HG03520 (cell line): Measurements from ENCODE around the gene DPY19L1.
"Not testable (repeated sequence)": the region's sequence is repeated elsewhere in the genome, so short reads cannot be mapped to it uniquely, and the experiment has no call there.

ENCODE experiments used
- ATAC-seq: cut with Tn5 transposase; IDR thresholded peaks from one replicate; pipeline ENCODE4 v1.9.1; 2021; ENCODE audit warnings: mild to moderate bottlenecking, moderate library complexity; ENCODE audit not compliant: unreplicated experiment

DPY19L1 gene

DNA sequence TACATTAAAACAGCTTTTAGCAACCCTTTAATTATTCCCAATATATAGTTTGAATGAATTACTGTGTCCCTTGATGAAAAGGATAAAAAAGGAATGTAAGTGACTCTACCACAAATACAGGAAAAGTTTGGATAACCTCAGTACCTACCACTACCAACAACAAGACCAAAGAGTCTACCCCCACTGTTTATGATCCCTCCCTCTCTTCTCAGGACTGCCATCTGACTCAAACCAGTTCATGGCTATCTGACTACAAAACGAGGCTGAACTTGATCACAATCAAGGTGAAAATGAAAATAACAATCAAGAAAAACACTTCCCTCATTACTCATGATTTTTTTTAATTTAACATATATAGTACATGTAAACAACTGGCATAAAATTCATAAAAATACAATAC lies 108.7 kb downstream of the DPY19L1 start:
- no peak for ATAC-seq

DNA sequence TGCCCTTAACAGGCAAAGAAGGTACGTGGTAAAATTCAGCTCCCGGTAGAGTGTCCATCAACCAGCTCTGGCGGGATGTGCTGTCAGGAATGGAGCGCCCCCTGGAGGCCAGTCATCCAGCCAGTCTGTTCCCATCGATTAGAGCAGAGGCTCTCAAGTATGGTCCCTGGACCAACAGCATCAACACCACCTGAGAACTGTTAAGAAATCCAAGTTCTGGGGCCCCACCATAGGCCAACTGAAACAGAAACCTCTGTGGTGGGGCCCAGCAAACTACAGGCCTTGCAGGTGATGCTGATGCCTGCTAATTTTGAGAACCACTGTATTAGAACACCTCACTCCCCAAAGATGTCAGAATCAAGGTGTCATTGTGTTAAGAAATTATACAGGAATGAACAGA lies 109.2 kb downstream of the DPY19L1 start:
- peak; percentile 79 for ATAC-seq

DNA sequence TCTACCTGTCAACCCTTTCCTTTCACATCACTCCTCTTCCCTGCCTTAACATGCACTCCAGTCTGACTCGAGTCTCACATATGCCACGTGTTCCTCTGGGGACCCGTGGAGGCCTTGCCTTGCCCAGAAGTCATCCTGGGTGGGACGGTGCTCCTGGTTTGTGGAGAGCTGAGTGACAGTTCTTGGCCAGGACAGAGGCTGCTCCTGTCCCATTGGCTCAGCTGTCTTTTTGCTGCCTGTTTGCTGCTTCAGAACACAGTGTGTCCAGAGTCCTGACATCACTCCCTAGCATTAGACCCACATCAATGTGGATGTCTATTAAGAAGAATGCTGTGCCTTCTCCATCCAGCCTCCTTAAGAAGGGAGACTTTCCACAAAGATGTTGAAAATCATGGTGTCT lies 116.8 kb downstream of the DPY19L1 start:
- ATAC-seq = not testable (repeated sequence)

DNA sequence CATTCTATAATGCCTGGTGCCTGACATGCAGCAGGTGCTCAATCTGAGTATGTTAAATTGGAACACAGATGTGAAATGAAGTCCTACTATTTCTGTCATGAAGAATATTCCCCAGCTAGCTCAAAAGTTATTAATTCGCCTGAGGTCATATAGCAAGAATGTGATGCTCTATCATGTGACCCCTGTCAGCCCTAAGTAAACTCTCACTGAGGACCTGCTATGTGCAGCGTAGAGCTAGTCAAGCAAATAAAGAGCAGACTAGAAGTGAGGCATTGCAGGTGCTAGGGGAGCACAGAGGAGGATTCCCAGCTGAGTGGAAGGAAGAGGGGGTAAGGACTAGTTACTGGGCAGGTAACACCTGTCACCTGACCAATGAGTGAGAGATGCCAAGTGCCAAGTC lies 118.2 kb downstream of the DPY19L1 start:
- ATAC-seq = not testable (repeated sequence)

DNA sequence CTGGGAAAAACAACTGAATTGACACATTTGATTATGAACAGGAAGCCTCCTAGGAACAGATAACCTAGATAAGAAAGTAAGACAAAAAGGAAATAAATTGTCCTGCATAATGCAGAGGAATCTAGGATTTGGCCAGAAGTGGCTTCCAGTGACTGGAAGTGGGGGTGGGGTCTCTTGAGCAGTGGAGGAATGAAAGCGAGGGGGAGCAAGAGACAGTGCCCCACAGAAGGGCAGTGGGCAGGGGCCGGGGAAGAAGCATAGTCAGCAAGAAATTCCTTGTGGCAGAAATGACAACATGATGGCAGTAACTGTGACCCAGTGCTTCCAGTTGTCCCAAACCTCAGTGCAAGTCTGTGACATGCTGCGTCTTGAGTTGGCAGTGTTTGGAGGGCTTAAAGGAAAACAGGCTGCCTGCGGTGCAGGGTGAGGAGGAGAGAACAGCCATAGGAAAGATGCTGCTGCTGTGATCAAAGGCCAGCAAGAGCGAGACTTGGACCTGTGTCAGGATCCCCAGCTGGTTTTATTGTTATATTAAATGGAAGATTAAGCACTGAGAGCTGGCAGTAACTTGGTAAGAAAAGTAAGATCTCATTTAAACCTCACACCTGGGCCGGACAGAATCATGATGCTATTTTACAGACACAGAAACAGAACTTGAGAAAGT lies 119.0 kb downstream of the DPY19L1 start:
- ATAC-seq = not testable (repeated sequence)

DNA sequence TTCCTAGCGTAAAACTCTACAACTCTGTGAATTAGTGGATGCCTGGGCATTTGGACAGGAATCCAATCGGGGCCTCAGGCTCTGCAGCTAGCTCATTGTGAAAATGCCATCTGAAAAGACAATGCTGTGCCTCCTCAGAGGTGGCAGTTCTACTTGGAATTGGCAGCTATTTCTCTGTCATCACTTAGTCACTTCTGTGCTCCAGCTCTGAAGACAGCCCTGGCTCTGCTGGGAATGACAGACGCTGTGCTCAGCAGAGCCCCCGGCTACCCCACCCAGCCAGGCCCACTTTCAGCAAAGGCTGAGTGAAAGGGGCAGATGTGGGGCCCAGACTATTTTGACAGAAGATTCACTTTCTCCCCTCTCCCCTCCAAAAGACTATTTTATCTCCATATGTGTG lies 119.8 kb downstream of the DPY19L1 start:
- not testable (repeated sequence) for ATAC-seq

DNA sequence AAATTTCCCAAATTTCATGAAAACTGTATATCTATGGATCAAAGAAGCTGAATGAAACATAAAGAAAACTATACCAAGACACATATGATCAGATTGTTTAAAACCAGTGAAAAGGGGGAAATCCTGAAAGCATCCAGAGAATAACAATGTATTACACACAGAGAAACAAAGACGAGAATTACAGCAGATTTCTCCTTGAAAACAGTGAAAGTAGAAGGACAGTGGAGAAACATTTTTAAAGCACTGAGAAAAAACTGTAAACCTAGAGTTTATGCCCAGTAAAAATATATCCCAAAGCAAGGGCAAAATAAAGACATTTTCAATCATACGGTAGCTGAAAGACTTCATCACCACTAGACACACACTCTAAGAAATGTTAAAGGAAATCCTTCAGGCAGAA lies 121.0 kb downstream of the DPY19L1 start:
- no peak for ATAC-seq

DNA sequence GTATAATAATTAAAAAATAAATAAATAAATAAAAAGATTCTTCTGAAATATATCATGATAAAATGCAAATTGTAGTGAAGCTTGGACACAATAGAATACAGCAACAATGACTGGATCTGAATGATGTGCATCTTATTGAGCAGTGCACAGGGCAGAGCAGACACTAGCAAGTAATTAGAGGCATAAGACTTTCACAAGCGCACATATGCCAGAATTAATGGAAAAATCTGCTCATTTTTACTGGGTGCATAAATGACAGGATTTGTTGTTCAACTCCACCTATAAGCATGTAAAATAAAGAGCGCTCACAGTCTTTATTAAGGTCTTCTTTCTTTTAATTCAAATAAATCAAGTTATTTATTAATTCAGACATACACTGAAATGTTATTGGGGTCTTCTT lies 125.0 kb downstream of the DPY19L1 start:
- ATAC-seq = no peak

DNA sequence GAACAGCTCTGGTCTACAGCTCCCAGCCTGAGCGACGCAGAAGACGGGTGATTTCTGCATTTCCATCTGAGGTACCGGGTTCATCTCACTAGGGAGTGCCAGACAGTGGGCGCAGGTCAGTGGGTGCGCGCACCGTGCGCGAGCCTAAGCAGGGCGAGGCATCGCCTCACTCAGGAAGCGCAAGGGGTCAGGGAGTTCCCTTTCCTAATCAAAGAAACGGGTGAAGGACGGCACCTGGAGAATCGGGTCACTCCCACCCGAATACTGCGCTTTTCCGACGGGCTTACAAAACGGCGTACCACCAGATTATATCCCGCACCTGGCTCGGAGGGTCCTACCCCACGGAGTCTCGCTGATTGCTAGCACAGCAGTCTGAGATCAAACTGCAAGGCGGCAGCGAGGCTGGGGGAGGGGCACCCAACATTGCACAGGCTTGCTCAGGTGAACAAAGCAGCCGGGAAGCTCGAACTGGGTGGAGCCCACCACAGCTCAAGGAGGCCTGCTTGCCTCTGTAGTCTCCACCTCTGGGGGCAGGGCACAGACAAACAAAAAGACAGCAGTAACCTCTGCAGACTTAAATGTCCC lies 130.9 kb downstream of the DPY19L1 start:
- not testable (repeated sequence) for ATAC-seq

DNA sequence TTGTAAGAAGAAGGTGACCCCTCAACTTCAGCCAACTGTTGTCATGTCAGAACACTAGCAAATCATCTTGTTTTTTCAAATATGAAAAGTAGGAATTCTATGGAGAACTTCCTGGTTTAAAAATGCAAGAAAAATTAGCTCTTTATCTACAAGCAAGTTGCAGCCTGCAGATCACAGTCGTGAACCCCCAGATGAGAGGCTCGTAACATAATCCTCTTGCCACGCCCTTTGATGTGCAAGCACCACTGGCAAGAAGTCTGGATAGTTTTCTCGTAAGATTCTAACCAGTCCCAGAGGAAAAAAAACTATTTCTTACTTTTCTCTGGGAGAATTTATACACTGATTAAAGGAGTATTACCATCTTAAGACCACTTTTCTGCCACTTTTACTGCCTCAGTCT lies 132.3 kb downstream of the DPY19L1 start:
- ATAC-seq = no peak

DNA sequence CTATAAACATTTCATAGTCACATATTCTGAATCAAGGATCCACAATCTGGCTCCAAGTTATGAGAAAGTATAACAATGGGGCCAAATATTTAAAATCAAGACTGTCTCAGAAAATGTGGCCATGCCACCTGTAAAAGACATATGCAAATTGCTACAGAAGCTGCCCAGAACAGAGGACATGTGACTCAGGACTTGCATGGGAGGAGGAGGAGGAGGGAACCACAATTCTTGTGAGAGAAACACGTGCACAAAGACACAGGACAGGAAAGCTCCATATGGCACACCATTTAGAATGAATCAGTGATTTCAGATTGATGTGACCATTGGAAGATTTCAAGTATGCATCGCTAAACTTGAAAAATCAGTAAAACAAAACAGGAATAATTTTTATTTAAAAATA lies 133.4 kb downstream of the DPY19L1 start:
- ATAC-seq = not testable (repeated sequence)

DNA sequence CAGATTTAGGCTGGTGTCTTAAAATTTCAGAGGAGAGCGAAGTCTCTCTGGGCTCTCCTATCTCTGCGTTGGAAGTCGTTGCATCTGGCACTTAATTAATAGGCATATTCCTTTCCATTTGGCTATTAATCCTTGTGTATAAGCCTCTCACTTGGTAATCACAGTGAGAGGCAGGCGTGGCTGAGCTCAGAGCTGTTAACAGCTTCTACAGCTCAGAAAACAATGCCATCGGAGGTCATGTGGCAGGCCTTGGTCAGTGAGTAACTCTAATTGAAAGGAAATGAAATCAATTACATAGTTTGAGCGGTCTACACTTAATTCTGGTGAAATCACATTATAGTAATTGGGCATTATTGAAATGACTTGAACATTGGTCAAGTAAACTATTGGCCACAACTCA lies 135.1 kb downstream of the DPY19L1 start:
- ATAC-seq = no peak

DNA sequence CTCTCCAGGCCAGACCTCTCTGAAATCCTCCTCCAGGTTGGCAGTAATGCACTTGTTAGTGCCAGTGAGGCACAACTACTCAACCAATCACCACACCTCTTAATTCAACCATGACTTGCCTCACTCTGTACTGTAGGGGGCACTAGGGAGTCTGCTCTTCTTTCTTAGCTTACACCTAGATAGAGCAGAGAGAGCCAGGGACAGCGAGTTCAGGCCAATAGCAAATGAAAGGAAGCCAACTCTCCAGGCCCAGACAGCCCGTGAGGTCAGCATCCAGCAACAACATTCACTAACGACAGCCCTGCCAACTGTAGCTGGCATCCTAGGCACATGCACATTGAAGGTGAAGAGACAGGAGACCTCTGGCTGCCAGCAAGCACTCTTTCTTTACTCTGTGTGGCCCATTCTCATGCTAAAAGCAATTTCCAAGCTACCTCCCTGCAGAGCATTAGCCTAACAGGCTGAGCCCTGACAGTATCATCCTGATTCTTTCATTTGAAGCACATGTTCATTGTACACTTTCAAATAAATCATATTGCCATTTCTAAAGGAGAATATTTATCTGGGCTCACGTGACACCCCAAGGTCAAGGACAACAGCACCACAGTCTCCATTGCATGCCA lies 136.3 kb downstream of the DPY19L1 start:
- ATAC-seq = peak; percentile 69

DNA sequence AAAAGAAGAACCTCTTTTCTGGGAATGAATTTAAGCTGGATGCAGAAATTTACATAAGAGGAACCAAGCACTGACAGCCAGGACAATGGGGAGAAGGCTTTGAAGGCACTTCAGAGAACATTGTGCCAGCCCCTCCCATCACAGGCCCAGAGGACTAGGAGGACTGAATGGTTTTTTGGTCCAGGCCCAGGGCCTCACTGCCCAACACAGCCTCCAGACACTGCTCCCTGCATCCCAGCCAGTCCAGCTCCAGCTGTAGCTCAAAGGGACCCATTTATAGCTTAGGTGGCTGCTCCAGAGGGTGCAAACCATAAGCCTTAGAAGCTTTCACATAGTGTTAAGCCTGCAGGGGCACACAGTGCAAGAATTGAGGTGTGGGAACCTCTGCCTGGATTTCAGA lies 142.1 kb downstream of the DPY19L1 start:
- ATAC-seq = no peak

DNA sequence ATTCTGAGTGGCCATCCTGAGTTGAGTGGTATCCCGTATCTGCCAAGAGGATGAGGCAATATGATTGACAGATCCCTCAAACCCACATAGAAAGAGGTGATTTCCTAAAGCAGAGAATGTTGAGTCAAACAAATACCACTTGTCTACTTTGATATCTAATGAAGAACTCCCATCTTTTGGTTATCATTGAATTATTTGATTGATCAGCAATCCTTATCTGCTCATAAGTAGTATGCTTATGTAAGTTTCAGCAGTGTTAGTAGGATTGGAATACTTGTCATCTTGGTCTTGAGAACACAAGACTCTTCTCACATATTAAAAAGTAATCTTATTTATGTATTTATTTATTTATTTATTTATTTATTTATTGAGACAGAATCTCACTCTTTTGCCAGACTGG lies 147.3 kb downstream of the DPY19L1 start:
- no peak for ATAC-seq

DNA sequence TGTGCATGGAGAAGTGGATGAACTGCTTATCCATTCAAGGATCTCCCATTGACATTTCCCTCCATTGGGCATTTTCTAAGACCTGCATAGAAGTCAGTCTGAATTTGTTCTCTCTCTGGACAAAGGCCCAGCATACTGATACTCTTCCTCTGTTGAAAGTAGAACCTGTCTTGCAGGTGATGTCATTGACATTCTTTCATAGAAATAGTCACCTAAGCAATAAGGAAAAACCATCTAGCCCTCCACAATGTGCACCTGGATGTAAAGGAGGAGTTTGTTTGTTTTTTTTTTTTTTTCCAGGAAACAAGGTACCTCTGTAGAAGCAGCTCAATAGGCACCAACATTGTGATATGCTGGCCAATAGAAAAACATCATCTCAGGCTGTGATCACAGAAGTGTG lies 150.4 kb downstream of the DPY19L1 start:
- ATAC-seq = no peak

DNA sequence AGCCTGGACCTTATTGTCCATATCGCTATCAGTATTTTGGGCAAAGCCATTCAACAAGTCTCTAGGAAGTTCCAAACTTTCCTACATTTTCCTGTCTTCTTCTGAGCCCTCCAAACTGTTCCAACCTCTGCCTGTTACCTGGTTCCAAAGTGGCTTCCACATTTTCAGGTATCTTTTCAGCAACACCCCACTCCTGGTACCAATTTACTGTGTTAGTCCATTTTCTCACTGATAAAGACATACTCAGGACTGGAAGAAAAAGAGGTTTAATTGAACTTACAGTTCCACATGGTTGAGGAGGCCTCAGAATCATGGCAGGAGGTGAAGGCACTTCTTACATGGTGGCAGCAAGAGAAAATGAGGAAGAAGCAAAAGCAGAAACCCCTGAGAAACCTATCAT lies 153.4 kb downstream of the DPY19L1 start:
- ATAC-seq = not testable (repeated sequence)

DNA sequence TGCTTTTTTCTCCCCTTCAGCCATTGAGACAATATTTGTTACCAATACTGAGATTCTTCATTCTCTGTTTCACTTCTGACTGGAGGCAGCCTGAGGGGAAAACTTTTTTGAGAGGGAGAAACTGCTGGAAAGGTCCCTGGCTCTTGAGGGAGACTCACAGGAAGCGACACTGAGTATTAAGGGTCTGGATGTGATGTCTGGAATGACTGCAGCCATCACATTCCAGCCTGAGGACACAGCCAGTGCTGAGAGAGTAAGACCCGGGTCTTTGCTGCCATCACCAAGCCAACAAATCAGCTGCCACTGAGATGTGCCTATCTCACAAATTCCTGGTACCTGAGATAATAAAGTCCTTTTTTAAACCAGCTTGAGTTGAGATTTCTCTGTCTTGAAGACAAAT lies 157.4 kb downstream of the DPY19L1 start:
- ATAC-seq = no peak

DNA sequence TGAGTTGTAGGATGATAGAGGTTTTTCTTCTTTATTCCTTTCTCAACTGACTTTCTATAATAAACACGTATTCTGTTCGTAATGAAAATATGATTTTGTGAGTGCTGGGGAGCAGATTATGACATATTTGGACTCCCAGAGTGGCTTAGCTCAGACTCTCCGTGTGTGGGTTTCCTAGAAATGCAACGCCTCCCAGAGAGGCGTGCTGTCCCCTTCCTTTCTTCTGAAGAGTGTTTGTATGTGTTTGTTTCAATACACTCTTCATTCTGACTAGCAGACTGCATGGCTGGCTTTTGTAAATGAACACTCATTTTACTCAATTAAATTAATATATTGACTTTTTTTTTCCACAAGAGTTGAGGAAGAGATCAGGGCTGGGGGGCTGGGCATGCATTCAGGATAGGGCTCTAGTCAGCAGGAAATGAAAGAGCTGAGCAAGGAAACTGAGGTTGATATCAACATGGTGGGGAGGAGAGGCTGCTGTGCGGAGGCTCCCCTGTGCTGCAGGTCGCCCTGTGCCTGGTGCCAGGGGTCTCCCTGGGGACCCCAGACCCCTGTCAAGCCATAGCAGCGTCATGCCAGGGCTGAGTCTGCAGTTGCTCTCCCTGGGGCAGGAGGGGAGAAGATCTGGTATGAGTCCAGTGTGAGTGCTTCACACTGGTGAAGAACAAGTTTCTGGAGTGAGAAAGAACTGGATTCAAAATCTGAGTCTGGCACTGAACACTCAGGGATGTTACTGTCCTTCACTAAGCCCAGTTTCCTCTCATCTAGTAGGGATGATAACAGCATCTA lies 158.1 kb downstream of the DPY19L1 start:
- not testable (repeated sequence) for ATAC-seq
